Measurements from ENCODE around the gene CNTN1.

Gene CNTN1

GRCh38 chr12:40691913-40692764 is at the start of gene CNTN1:
TSS of gene CNTN1 (plus strand) at chr12:40692439.
- Histone ChIP-seq H3K27ac (ENCODE audit: low read length) (no peak within 1 kb of the TSS), H3K4me1 (ENCODE audit: control insufficient read depth in 1 of 2, insufficient read depth in 2 of 2, low read length in 2 of 2) (peaks cover 0 to 22% of the 10 kb centered on the region in 2 donors), H3K27me3 (ENCODE audit: low read depth, low read length) (no peaks in the 10 kb centered on the region), H3K9me3 (ENCODE audit: control insufficient read depth in 1 of 2, low read length in 2 of 2) (no peaks in the 10 kb centered on the region), H3K4me3 (ENCODE audit: low read depth in 1 of 2, low read length in 2 of 2) (peak within 1 kb of the TSS; percentile 60 to 88), H3K36me3 (ENCODE audit: control insufficient read depth in 1 of 2, insufficient read depth in 2 of 2, low read length in 2 of 2) (no peaks in the 10 kb centered on the region)

- Histone ChIP-seq H3K36me3 (ENCODE audit: control insufficient read depth in 1 of 2, insufficient read depth in 2 of 2, low read length in 2 of 2) (no peaks in the 10 kb centered on the region), H3K27me3 (ENCODE audit: low read depth, low read length) (no peaks in the 10 kb centered on the region), H3K4me3 (ENCODE audit: low read depth in 1 of 2, low read length in 2 of 2) (no peak overlapping the region), H3K27ac (ENCODE audit: low read length) (no peak overlapping the region), H3K9me3 (ENCODE audit: control insufficient read depth in 1 of 2, low read length in 2 of 2) (peaks cover 0 to 7% of the 10 kb centered on the region in 2 donors), H3K4me1 (ENCODE audit: control insufficient read depth in 1 of 2, insufficient read depth in 2 of 2, low read length in 2 of 2) (no peaks in the 10 kb centered on the region)
Observed at GRCh38 chr12:40643506-40643905, 48.7 kb upstream of the CNTN1 start.

GRCh38 chr12:40643976-40644375 is 48.3 kb upstream of the CNTN1 start:
- no peaks in the 10 kb centered on the region for H3K36me3 ChIP-seq (ENCODE audit: control insufficient read depth in 1 of 2, insufficient read depth in 2 of 2, low read length in 2 of 2)
- H3K4me3 ChIP-seq (ENCODE audit: low read depth in 1 of 2, low read length in 2 of 2): no peak overlapping the region
- no peak overlapping the region for H3K27ac ChIP-seq (ENCODE audit: low read length)
- H3K4me1 ChIP-seq (ENCODE audit: control insufficient read depth in 1 of 2, insufficient read depth in 2 of 2, low read length in 2 of 2): no peaks in the 10 kb centered on the region
- peaks cover 0 to 7% of the 10 kb centered on the region in 2 donors for H3K9me3 ChIP-seq (ENCODE audit: control insufficient read depth in 1 of 2, low read length in 2 of 2)
- H3K27me3 ChIP-seq (ENCODE audit: low read depth, low read length): no peaks in the 10 kb centered on the region

GRCh38 chr12:40644708-40645107 is 47.5 kb upstream of the CNTN1 start:
- no peaks in the 10 kb centered on the region for H3K4me1 ChIP-seq (ENCODE audit: control insufficient read depth in 1 of 2, insufficient read depth in 2 of 2, low read length in 2 of 2)
- no peak overlapping the region for H3K27ac ChIP-seq (ENCODE audit: low read length)
- H3K4me3 ChIP-seq (ENCODE audit: low read depth in 1 of 2, low read length in 2 of 2): no peak overlapping the region
- H3K27me3 ChIP-seq (ENCODE audit: low read depth, low read length): no peaks in the 10 kb centered on the region
- H3K9me3 ChIP-seq (ENCODE audit: control insufficient read depth in 1 of 2, low read length in 2 of 2): peaks cover 0 to 7% of the 10 kb centered on the region in 2 donors
- no peaks in the 10 kb centered on the region for H3K36me3 ChIP-seq (ENCODE audit: control insufficient read depth in 1 of 2, insufficient read depth in 2 of 2, low read length in 2 of 2)

- Histone ChIP-seq H3K9me3 (ENCODE audit: control insufficient read depth in 1 of 2, low read length in 2 of 2) (peaks cover 0 to 7% of the 10 kb centered on the region in 2 donors), H3K27ac (ENCODE audit: low read length) (no peak overlapping the region), H3K27me3 (ENCODE audit: low read depth, low read length) (no peaks in the 10 kb centered on the region), H3K4me3 (ENCODE audit: low read depth in 1 of 2, low read length in 2 of 2) (no peak overlapping the region), H3K36me3 (ENCODE audit: control insufficient read depth in 1 of 2, insufficient read depth in 2 of 2, low read length in 2 of 2) (no peaks in the 10 kb centered on the region), H3K4me1 (ENCODE audit: control insufficient read depth in 1 of 2, insufficient read depth in 2 of 2, low read length in 2 of 2) (no peaks in the 10 kb centered on the region)
Observed at GRCh38 chr12:40645361-40645760, 46.9 kb upstream of the CNTN1 start.

- Histone ChIP-seq H3K9me3 (ENCODE audit: control insufficient read depth in 1 of 2, low read length in 2 of 2) (peaks cover 0 to 7% of the 10 kb centered on the region in 2 donors), H3K36me3 (ENCODE audit: control insufficient read depth in 1 of 2, insufficient read depth in 2 of 2, low read length in 2 of 2) (no peaks in the 10 kb centered on the region), H3K4me1 (ENCODE audit: control insufficient read depth in 1 of 2, insufficient read depth in 2 of 2, low read length in 2 of 2) (no peaks in the 10 kb centered on the region), H3K4me3 (ENCODE audit: low read depth in 1 of 2, low read length in 2 of 2) (no peak overlapping the region), H3K27me3 (ENCODE audit: low read depth, low read length) (no peaks in the 10 kb centered on the region), H3K27ac (ENCODE audit: low read length) (no peak overlapping the region)
Observed at GRCh38 chr12:40646456-40646855, 45.8 kb upstream of the CNTN1 start.

- Histone ChIP-seq H3K9me3 (ENCODE audit: control insufficient read depth in 1 of 2, low read length in 2 of 2) (peaks cover 0 to 7% of the 10 kb centered on the region in 2 donors), H3K36me3 (ENCODE audit: control insufficient read depth in 1 of 2, insufficient read depth in 2 of 2, low read length in 2 of 2) (no peaks in the 10 kb centered on the region), H3K27me3 (ENCODE audit: low read depth, low read length) (no peaks in the 10 kb centered on the region), H3K4me3 (ENCODE audit: low read depth in 1 of 2, low read length in 2 of 2) (no peak overlapping the region), H3K27ac (ENCODE audit: low read length) (no peak overlapping the region), H3K4me1 (ENCODE audit: control insufficient read depth in 1 of 2, insufficient read depth in 2 of 2, low read length in 2 of 2) (no peaks in the 10 kb centered on the region)
Observed at GRCh38 chr12:40646911-40647310, 45.3 kb upstream of the CNTN1 start.

GRCh38 chr12:40647651-40648050 is 44.6 kb upstream of the CNTN1 start:
- no peak overlapping the region for H3K27ac ChIP-seq (ENCODE audit: low read length)
- H3K36me3 ChIP-seq (ENCODE audit: control insufficient read depth in 1 of 2, insufficient read depth in 2 of 2, low read length in 2 of 2): no peaks in the 10 kb centered on the region
- no peaks in the 10 kb centered on the region for H3K27me3 ChIP-seq (ENCODE audit: low read depth, low read length)
- H3K9me3 ChIP-seq (ENCODE audit: control insufficient read depth in 1 of 2, low read length in 2 of 2): peaks cover 0 to 3% of the 10 kb centered on the region in 2 donors
- no peak overlapping the region for H3K4me3 ChIP-seq (ENCODE audit: low read depth in 1 of 2, low read length in 2 of 2)
- H3K4me1 ChIP-seq (ENCODE audit: control insufficient read depth in 1 of 2, insufficient read depth in 2 of 2, low read length in 2 of 2): no peaks in the 10 kb centered on the region

GRCh38 chr12:40648519-40648918 is 43.7 kb upstream of the CNTN1 start:
- Histone ChIP-seq H3K27me3 (ENCODE audit: low read depth, low read length) (no peaks in the 10 kb centered on the region), H3K4me3 (ENCODE audit: low read depth in 1 of 2, low read length in 2 of 2) (no peak overlapping the region), H3K36me3 (ENCODE audit: control insufficient read depth in 1 of 2, insufficient read depth in 2 of 2, low read length in 2 of 2) (no peaks in the 10 kb centered on the region), H3K9me3 (ENCODE audit: control insufficient read depth in 1 of 2, low read length in 2 of 2) (no peaks in the 10 kb centered on the region), H3K4me1 (ENCODE audit: control insufficient read depth in 1 of 2, insufficient read depth in 2 of 2, low read length in 2 of 2) (no peaks in the 10 kb centered on the region), H3K27ac (ENCODE audit: low read length) (no peak overlapping the region)

GRCh38 chr12:40650038-40650704 is 42.1 kb upstream of the CNTN1 start:
- Histone ChIP-seq H3K36me3 (ENCODE audit: control insufficient read depth in 1 of 2, insufficient read depth in 2 of 2, low read length in 2 of 2) (no peaks in the 10 kb centered on the region), H3K27me3 (ENCODE audit: low read depth, low read length) (no peaks in the 10 kb centered on the region), H3K27ac (ENCODE audit: low read length) (no peak overlapping the region), H3K4me1 (ENCODE audit: control insufficient read depth in 1 of 2, insufficient read depth in 2 of 2, low read length in 2 of 2) (no peaks in the 10 kb centered on the region), H3K9me3 (ENCODE audit: control insufficient read depth in 1 of 2, low read length in 2 of 2) (no peaks in the 10 kb centered on the region), H3K4me3 (ENCODE audit: low read depth in 1 of 2, low read length in 2 of 2) (no peak overlapping the region)

- Histone ChIP-seq H3K4me3 (ENCODE audit: low read depth in 1 of 2, low read length in 2 of 2) (no peak overlapping the region), H3K4me1 (ENCODE audit: control insufficient read depth in 1 of 2, insufficient read depth in 2 of 2, low read length in 2 of 2) (no peaks in the 10 kb centered on the region), H3K9me3 (ENCODE audit: control insufficient read depth in 1 of 2, low read length in 2 of 2) (no peaks in the 10 kb centered on the region), H3K36me3 (ENCODE audit: control insufficient read depth in 1 of 2, insufficient read depth in 2 of 2, low read length in 2 of 2) (no peaks in the 10 kb centered on the region), H3K27me3 (ENCODE audit: low read depth, low read length) (no peaks in the 10 kb centered on the region), H3K27ac (ENCODE audit: low read length) (no peak overlapping the region)
Observed at GRCh38 chr12:40655451-40655850, 36.8 kb upstream of the CNTN1 start.

Measured in muscle layer of duodenum (tissue), 2 donors.